ENCODE data around the gene ISG15.

DNA sequence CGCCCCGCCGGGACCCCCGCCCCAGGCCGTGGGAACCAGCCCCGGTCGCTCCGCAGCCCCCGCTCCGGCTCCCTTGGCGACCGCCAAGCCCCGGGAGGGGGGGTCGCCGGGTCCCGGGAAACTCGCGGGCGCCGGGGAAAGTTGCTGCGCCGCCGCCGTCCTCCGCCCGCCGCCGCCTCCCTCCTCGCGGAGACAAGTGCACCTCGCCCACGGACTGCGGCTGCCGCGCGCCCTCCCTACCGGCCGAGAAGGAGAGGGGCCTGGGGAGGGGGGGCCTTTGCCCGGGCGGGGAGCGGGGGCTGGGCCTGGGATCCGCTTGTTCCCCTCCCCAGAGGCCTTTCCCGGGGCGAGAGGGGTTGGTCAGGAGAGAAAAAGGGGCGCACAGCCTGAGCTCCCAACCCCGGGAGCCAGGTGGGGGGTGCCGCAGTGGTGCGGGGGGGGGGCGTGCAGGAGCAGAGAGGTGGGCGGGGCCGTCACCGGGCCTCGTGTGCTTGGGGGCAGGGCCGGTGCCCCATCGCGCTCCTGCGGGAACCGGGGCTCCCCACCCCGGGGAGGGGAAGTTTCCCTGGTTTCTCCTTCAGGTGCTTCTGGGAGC, 7.2 kb downstream of the ISG15 start:
- TF ChIP-seq, protein P1, sequence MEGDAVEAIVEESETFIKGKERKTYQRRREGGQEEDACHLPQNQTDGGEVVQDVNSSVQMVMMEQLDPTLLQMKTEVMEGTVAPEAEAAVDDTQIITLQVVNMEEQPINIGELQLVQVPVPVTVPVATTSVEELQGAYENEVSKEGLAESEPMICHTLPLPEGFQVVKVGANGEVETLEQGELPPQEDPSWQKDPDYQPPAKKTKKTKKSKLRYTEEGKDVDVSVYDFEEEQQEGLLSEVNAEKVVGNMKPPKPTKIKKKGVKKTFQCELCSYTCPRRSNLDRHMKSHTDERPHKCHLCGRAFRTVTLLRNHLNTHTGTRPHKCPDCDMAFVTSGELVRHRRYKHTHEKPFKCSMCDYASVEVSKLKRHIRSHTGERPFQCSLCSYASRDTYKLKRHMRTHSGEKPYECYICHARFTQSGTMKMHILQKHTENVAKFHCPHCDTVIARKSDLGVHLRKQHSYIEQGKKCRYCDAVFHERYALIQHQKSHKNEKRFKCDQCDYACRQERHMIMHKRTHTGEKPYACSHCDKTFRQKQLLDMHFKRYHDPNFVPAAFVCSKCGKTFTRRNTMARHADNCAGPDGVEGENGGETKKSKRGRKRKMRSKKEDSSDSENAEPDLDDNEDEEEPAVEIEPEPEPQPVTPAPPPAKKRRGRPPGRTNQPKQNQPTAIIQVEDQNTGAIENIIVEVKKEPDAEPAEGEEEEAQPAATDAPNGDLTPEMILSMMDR (IDR thresholded peaks at IDR 0.05), result no peak
- TF ChIP-seq POLR2A (IDR thresholded peaks at IDR 0.05), result no peak
- TF ChIP-seq POLR2AphosphoS5 (IDR thresholded peaks at IDR 0.05), result no peak
- TF ChIP-seq EP300 (IDR thresholded peaks at IDR 0.05), result no peak
